Heart left ventricle (tissue), 13 donors: ENCODE measurements around the gene PTPRC.

ENCODE experiments used
- CTCF ChIP-seq, 12 donors: fragments of 200-600 bp; sonication (generic) in 4 of 12; IDR thresholded peaks; one replicate each; pipeline versions ENCODE4 v1.5.0 to v1.8.0; 2018 to 2022; ENCODE audit warnings: antibody characterized with exemption in 12 of 12, mild to moderate bottlenecking in 5 of 12
- POLR2A ChIP-seq, 2 donors: fragments of 450-650 bp; IDR thresholded peaks; one replicate each; pipeline ENCODE4 v1.6.1; 2017; ENCODE audit warnings: antibody characterized with exemption in 2 of 2, mild to moderate bottlenecking in 2 of 2, moderate library complexity in 2 of 2
- donor health status: ischemic (EF 13 %, LVEDD 7.1; RV severe dilation, severe dysfunction).
- donor health status: DM: no; HTN: yes; CAD: no.
- donor health status: DM: no; HTN: no; CAD: no.
- donor health status: ischemic (EF 25% LVEDD 6.9; RV normal size, moderate dysfunction).
- donor health status: ischemic (EF 25% LVEDD 5.7; RV mildly dilated, moderate dysfunction).
- donor health status: ischemic (EF 35%, LVEDD 5.7; RV mildly dilated, moderate dysfunction).
- donor health status: nonischemic (EF 11% LVEDD 7.7; RV severe dilation, severe dysfunction).
- donor health status: DM: yes; HTN: yes; CAD: no.
- donor health status: PGD.
- donor health status: ischemic (EF 29% LVEDD 5.4; RV normal size, mild dysfunction).
- donor health status: nonischemic (EF 23%, LVEDD 6.1; RV moderate dilation, normal function).

- TF ChIP-seq CTCF (IDR thresholded peaks at IDR 0.05): no peak
- TF ChIP-seq POLR2A (IDR thresholded peaks at IDR 0.05): no peak
These were observed 5.0 kb downstream of the PTPRC start for GRCh38 chr1:198643808-198644207.
